HG03097 (cell line): Measurements from ENCODE around the gene DNAJC2.
"Not testable (repeated sequence)": the region's sequence is repeated elsewhere in the genome, so short reads cannot be mapped to it uniquely, and the experiment has no call there.

Experiments used
- ATAC-seq: cut with Tn5 transposase; IDR thresholded peaks from one replicate; pipeline ENCODE4 v1.9.1; 2021; ENCODE audit not compliant: unreplicated experiment, low FRiP score

Gene DNAJC2

GRCh38 chr7:103343758-103344452 lies 662 bp downstream of the DNAJC2 start:
- peak; percentile 0 for ATAC-seq

GRCh38 chr7:103343332-103343731 lies 1.2 kb downstream of the DNAJC2 start:
- no peak for ATAC-seq

- no peak for ATAC-seq
These were observed 3.1 kb downstream of the DNAJC2 start for GRCh38 chr7:103341466-103341865.

GRCh38 chr7:103338864-103339263 lies 5.7 kb downstream of the DNAJC2 start:
- no peak for ATAC-seq

DNA sequence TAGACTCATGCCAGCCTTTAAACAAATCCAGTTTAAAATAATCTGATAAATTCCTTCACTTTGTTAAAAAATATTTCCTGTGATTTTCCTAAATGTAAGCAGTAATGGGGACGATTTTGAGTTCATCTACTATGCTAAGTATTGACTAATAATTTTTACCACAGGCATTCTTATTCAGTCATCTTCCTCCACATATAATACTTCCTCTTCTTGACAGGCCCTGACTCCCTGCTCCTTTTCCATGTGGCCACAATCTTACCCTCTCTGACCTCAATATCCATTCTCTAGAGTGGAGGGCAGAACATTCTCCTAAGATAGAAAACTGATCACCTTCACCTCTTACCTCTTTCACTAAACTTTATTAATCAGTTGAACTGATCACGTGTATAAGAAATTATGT lies 7.8 kb downstream of the DNAJC2 start:
- ATAC-seq: no peak

DNA sequence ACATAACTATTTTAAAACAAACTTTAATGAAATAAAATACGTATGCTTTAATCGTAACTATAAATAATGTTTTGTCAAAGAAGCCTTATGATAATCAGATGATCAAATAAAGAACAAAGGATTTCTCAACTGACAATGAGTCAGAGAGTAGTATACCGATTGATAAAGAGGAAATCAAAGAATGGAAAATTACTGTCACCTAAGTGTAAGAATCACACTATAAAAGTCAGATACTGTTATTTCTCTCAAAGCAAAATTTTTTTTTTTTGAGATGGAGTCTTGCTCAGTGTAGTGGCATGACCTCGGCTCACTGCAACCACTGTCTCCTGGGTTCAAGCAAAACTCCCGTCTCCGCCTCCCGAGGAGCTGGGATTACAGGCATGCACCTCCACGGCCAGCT lies 18.8 kb downstream of the DNAJC2 start:
- ATAC-seq: no peak

DNA sequence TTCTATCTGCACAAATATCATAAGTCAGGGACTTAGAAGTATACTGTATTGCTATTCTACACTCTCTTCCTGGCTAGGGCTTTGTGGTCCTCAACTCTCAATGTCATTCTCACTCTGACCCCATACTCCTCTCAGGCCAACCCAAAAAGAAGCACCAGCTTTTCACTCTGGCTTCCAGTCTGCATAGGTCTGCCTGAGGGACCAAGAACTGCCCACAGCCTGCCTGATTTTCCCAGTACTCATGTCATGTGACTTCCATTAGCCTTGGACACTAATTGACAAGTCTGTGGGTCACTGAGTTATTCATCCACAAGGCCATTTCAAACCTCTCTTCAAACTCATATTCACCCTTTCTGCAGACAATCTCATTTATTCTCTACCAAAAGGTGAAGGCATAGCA lies 27.6 kb downstream of the DNAJC2 start:
- ATAC-seq: no peak

DNA sequence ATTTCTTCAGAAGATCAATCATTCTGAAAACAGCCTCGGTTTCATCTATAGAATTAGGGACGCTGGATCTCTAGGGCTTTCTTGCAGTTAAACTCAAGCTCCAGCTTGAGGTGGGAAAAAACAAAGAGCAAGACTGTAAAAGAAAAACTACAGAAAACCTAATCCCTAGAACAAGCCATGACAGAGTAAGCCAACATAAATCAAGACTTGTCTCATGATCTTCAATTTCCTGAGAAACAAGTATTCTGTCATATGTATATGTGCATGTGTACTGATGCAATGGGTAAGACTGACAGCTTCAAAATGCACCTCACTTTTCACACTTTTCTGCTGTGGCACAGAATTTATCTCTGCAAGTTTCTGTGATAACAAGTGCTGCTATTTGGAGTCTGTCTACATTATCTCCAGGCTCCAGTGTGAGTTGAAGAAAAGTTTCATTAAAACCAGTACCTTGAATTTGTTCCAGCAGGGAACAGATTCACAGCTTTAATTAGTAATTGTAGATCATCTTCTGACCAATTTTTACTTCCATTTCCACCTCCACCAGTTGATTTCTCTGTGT lies 28.1 kb downstream of the DNAJC2 start:
- no peak for ATAC-seq

DNA sequence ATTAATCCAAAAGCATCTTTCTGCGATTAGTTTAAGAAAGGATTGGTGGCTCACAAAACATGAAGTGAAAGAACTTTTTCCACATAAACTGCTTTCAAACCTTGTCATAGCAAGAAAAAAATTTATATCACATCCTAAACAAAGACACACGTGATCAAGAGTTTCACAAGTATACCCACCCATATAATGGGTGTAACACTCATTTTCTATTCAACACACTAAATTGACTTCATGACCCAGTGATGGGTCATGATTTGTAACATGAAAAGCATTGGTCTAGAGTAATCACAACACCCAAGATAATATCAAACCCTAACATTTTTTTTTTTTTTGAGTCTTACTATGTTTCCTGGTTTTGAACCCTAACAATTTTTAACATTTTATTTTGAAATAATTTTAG lies 29.7 kb downstream of the DNAJC2 start:
- no peak for ATAC-seq

GRCh38 chr7:103307503-103308231 lies 36.9 kb downstream of the DNAJC2 start:
- no peak for ATAC-seq

DNA sequence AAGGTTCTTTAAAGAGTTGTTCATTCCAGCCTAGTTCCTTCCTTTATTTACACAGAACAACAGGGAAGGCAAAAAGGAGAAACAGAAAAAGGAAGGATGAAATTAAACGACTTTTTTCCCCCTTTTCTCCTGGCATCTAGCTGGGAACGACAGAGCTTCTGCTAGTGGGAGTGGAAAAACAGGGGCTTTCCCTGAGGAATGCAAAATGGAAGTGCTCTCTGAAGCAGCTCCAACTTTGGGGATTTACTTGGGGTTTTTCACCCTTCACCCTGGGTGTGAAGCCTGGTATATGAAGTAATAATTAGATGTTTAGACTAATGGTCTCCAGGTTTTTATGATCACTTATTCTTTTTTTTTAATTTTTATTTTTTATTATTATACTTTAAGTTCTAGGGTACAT lies 43.1 kb downstream of the DNAJC2 start:
- no peak for ATAC-seq

- no peak for ATAC-seq
These were observed 44.9 kb downstream of the DNAJC2 start for GRCh38 chr7:103299660-103300059.

GRCh38 chr7:103297837-103298179 lies 46.8 kb downstream of the DNAJC2 start:
- no peak for ATAC-seq

- peak; percentile 91 for ATAC-seq
These were observed 47.4 kb downstream of the DNAJC2 start, which contains the start of gene PMPCB for GRCh38 chr7:103296901-103297836. Gene PMPCB, plus strand, starts transcription at chr7:103297435. Its CDS starts 25 bp downstream, at chr7:103297460.

GRCh38 chr7:103293526-103293925 lies 51.0 kb downstream of the DNAJC2 start:
- ATAC-seq: no peak

DNA sequence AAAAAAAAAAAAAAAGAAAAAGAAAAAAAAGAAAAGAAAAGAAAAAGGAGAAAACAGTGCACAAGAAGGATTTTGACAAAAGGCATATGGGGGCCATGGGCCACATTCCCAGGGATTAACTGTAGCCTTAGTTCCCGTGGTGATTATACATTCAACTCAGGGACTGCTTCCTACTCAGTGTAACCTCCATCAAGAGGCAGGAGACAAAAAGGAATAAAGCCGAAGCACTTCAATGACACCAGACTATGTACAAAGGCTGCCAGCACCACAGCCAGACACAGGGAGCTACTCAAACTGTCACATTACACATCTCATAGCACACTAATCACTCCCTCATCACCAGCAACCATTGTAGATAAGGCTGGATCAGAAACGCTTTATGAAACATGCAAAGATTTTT lies 52.4 kb downstream of the DNAJC2 start:
- no peak for ATAC-seq

GRCh38 chr7:103282802-103283427 lies 61.7 kb downstream of the DNAJC2 start:
- not testable (repeated sequence) for ATAC-seq

GRCh38 chr7:103280803-103281155 lies 63.8 kb downstream of the DNAJC2 start:
- not testable (repeated sequence) for ATAC-seq

GRCh38 chr7:103279963-103280802 lies 64.4 kb downstream of the DNAJC2 start:
- peak; percentile 92 for ATAC-seq

GRCh38 chr7:103279636-103279962 lies 65.0 kb downstream of the DNAJC2 start:
- ATAC-seq: peak; percentile 43
